Stimulated activated CD8-positive, alpha-beta memory T cell treated with anti-CD3 and anti-CD28 coated beads, Interleukin-4, amount 100 ng/mL, for 1 hour (primary cell): ENCODE results near the gene ATP6V1C2.

Source experiments
- DNase-seq, 2 donors: peaks; one replicate each; pipeline ENCODE4 v3.0.0-alpha.2; 2020; ENCODE audit warnings: low read depth in 2 of 2, low spot score in 1 of 2

ATP6V1C2 gene

GRCh38 chr2:10732924-10733565 is 11.6 kb downstream of the ATP6V1C2 start:
- DNase-seq, result no peak

GRCh38 chr2:10733566-10733925 is 12.1 kb downstream of the ATP6V1C2 start:
- DNase-seq, result no peak

GRCh38 chr2:10733980-10734379 is 12.6 kb downstream of the ATP6V1C2 start:
- no peak for DNase-seq

GRCh38 chr2:10738192-10738591 is 16.8 kb downstream of the ATP6V1C2 start:
- no peak for DNase-seq

DNA sequence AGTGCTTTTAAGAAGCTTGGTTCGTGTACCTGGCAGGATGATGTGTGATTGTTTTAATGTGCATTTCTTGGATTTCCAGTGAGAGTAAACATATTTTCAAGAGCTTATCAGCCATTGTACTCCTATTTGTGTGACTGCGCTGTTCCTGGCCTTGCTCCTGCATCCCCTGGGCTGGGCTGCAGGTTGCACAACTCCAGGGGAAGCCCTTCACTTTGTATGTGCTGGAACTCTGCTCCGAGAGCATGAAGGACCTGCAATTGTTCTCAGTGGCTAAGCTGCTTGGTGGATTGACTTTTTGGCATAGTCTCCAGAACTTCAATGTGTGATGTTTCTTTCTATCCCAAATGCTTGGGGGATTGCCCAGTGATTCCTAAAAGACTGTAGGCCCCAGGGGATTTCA is 18.8 kb downstream of the ATP6V1C2 start:
- no peak for DNase-seq

- DNase-seq, result no peak
Observed at GRCh38 chr2:10741139-10741538, 19.7 kb downstream of the ATP6V1C2 start.

DNA sequence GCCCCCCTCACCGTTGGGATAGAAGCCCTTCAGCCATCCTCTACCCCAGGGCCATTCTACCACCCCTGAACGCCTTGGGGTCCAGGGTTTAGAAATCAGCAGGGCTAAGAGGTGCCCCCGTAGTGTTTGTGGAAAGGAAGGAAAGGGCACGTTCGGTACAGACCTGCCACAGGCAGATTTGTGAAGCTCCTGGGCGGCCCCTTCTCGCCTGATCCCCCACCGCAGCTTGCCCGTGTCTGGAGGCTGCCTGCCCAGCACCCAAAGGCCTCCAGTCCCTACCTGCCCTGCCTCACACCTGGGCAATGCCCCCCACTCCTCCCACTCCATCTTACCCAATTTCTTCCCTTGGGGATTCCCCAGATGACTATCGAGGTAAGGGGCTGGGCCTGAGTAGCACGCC is 21.2 kb downstream of the ATP6V1C2 start:
- DNase-seq, result no peak

DNA sequence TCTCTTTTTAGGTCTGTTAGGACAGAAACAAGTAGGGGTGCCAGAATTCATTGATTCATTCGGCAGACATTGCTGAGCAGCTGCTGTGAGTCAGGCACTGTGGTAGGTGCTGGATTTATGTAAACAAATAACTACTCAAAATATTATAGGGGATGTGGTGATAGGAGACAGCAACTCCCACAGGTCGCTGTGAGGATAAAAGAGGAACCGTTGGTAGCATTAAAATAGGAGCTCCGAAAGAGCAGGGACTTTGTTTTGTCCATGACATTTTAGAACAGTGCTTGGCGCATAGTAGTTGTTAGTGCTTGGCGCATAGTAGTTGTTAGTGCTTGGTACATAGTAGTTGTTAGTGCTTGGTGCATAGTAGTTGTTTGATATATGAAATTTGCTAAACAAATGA is 29.2 kb downstream of the ATP6V1C2 start:
- DNase-seq, result no peak

DNA sequence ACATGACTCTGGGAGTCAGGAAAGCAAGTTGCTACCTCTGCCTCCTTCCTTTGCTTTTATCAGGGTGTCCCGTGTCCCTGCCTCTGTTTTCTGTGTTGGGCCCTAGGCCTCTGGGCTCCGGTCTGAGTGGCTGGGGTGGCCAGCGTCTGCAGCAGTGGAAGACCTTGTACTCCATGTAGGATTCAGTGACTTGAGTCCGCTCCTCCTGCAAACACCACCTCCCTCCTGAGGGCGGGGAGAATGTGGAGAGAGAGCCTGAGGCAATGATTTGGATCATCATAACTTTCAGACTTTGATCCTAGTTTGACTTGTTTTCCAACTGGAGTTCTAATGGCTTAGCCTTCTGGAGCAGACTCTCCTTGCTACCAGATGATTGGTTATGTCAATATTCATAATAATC is 30.8 kb downstream of the ATP6V1C2 start:
- no peak for DNase-seq

DNA sequence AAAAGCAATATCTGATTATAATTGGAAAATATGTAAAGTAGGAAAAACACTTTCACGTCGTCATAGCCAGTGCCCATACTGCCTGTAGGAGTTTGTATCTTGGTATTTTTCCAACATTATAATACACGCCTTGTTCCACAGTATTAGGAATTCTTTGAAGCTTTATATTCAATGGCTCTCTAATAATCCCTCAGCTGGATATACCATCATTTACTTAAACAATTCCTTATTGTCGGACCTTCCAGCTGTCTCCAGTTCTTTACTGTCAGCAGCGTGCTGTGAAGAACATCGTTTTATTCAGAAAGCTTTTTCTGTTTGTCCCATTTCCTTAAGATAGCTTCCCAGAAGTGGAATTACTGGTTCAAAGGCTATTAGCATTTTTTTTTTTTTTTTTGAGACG is 31.7 kb downstream of the ATP6V1C2 start:
- no peak for DNase-seq

GRCh38 chr2:10753876-10754275 is 32.4 kb downstream of the ATP6V1C2 start:
- no peak for DNase-seq

DNA sequence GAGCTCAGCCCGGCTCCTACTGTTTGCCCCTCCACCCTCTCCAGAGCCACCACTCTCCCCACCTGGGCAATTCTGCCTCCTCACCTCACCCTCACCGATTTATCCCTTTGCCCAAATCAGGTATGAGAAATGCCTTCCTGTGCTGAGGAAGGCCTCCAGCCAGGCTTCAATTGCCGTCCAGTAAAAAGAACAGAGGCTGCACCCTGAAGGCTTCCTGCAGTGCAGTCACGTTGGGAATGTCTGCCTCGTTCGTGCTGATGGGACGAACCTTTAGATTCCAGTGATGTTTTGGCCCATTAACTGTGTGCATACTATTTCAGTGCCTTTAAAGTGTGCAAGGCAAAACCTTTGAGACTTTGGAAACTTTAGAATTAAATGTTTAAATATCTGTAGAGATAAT is 34.2 kb downstream of the ATP6V1C2 start:
- no peak for DNase-seq

GRCh38 chr2:10757814-10758286 is 36.4 kb downstream of the ATP6V1C2 start:
- DNase-seq, result no peak

GRCh38 chr2:10759151-10759714 is 37.8 kb downstream of the ATP6V1C2 start:
- DNase-seq, result no peak

DNA sequence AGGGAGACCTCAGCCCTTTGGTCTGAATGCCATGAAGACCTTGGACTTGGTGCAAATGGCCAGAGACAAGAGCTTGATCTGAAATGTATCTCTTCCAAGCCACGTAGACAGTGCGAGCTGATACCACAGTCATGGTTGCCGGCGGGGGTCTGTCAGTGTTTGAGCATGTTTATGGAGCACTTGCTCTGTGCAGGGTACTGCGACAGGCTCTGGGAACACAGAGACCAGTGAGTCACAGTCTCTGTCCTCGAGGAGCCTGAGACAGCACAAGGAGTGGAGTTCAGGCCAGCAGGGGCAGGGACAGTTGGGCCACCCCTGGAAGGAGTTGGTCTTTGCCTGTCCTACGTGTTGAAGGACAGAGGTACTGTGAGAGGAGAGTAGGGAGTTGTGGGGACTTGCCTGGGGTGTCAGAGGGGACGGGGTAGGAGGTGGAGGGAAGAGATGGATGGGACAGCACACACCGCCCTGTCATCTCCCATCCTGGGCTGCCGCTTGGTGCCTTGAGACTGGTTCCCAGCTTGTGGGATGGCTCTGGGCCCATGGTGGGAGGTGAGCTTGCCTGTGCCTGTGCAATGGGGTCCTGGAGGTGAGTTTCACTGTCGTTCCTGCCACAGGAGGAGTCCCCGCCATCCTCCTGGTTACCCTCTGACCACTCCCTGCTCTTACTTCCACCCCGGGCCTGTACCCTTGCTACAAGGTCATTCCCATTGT is 39.5 kb downstream of the ATP6V1C2 start:
- no peak for DNase-seq

GRCh38 chr2:10761591-10761990 is 40.2 kb downstream of the ATP6V1C2 start:
- no peak for DNase-seq

DNA sequence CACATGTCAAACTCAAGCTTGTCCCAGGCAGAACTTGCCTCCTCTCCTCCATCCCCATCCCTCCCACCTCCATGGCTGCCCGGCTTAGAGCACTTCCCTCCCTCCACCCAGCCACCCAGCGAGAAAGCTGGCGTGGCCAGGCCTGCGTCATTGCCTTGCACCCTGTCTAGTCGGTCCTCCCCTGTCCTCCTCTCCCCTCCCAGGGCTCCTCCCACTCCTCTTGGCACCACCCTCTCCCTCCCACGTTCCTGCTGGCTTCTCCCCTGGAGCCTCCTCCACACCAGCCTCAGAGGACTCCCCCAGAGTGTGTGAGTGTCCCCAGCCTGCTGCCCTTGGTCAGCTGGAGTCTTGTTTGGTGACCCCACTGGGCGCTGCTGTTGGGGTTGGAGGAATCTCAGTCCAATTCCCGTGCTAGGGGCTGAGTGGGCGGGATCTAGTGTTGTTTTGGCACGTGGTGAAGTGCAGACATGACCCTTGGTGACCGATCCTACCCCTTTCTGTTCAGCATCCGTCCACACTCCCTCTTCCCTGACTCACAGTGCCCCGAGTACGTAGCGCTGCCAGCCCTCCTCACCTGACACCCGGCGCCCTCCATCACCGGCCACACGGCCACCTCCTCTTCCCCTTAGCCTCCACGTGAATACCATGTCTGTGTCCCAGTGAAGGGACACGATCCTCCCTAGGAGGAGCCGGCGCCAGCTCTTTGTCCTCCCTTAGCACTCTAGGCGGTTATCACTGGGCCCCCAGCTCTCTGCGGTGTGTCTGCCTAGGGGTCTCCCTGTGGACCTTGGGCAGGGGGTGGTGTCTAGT is 41.4 kb downstream of the ATP6V1C2 start:
- no peak for DNase-seq

GRCh38 chr2:10763461-10763800 is 42.0 kb downstream of the ATP6V1C2 start:
- DNase-seq, result no peak

DNA sequence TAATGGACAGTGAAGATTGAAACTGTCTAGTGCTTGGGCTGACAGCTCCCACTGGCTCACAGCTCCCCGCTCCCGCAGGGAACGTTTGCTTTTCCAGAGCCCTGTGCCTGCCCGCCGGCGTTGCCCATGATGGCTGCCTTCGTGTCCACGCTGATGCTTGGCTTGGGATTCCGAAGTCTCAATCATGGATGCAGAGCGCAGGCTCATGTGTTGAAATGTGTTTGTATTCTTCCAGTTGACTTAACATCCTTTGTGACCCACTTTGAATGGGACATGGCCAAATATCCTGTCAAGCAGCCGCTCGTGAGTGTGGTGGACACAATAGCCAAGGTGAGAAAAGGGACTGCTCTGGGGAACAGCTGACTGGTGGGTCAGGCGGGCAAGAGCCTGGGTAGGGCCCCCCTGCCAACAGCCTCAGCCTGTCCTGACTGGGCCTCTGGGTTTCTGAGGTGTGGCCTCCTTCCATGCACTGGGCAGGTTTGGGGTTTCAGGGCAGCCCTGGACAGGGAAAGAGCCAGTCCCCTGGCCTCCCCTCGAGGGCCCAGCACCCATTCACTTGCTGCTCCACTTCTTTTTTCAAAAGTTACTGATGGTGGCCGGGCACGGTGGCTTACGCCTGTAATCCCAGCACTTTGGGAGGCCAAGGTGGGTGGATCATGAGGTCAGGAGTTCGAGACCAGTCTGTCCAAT is 42.8 kb downstream of the ATP6V1C2 start:
- no peak for DNase-seq

- no peak for DNase-seq
Observed at GRCh38 chr2:10764896-10765295, 43.5 kb downstream of the ATP6V1C2 start.

- no peak for DNase-seq
Observed at GRCh38 chr2:10765461-10765860, 44.0 kb downstream of the ATP6V1C2 start.
